ENCODE data around the gene MINDY4B. TPM values are rescaled to one million over a fixed set of nuclear protein-coding genes. Genes with fewer than 3 reads are reported as not detected.

MINDY4B gene
- polyA plus RNA-seq, 3 donors: not detected

GRCh38 chr3:150847433-150847832 lies 57.8 kb downstream of the MINDY4B start:
- DNase-seq: no peak

GRCh38 chr3:150844484-150844883 lies 60.8 kb downstream of the MINDY4B start:
- no peak for DNase-seq

- no peak for DNase-seq
Observed at GRCh38 chr3:150843241-150843640, 62.0 kb downstream of the MINDY4B start.

- DNase-seq: no peak
Observed at GRCh38 chr3:150840802-150841515, 64.3 kb downstream of the MINDY4B start.

- DNase-seq: no peak
Observed at GRCh38 chr3:150830745-150831144, 74.5 kb downstream of the MINDY4B start.

GRCh38 chr3:150830094-150830681 lies 75.1 kb downstream of the MINDY4B start:
- no peak for DNase-seq

- DNase-seq: no peak
Observed at GRCh38 chr3:150829408-150829807, 75.8 kb downstream of the MINDY4B start.

- DNase-seq: peak; percentile 21
Observed at GRCh38 chr3:150828997-150829396, 76.2 kb downstream of the MINDY4B start.

- no peak for DNase-seq
Observed at GRCh38 chr3:150828261-150828660, 77.0 kb downstream of the MINDY4B start.

- DNase-seq: no peak
Observed at GRCh38 chr3:150826466-150827282, 78.6 kb downstream of the MINDY4B start.

- no peak for DNase-seq
Observed at GRCh38 chr3:150825916-150826377, 79.3 kb downstream of the MINDY4B start.

- DNase-seq: no peak
Observed at GRCh38 chr3:150825192-150825915, 79.9 kb downstream of the MINDY4B start.

GRCh38 chr3:150823277-150823676 lies 82.0 kb downstream of the MINDY4B start:
- no peak for DNase-seq

- DNase-seq: no peak
Observed at GRCh38 chr3:150822636-150823035, 82.6 kb downstream of the MINDY4B start.

Other genes starting within 250 kb of the MINDY4B start
- 1 to 10 TPM in 2 of 3 donors, under 1 TPM in 1; 1.00 to 1.4 (median 1.0) TPM for gene ERICH6, start 201.5 kb downstream of the MINDY4B start, polyA plus RNA-seq (ENCODE audit: insufficient read length in 3 of 3)
- gene SIAH2, start 142.3 kb downstream of the MINDY4B start, polyA plus RNA-seq (ENCODE audit: insufficient read length in 3 of 3): 10 to 100 TPM; 16.4 to 18.4 (median 16.7) TPM
- gene CLRN1, start 67.3 kb upstream of the MINDY4B start, polyA plus RNA-seq (ENCODE audit: insufficient read length in 3 of 3): not detected
- gene MED12L, start 180.2 kb upstream of the MINDY4B start, polyA plus RNA-seq (ENCODE audit: insufficient read length in 3 of 3): 1 to 10 TPM; 2.2 to 2.7 (median 2.6) TPM

Measured in renal pelvis (tissue), 4 donors.